Dedifferentiated amniotic fluid mesenchymal stem cell (primary cell): ENCODE results near the gene ITGAD.
A peak's percentile ranks its signal among the peaks of the same experiment; 100 is the strongest.

ENCODE experiments used
- DNase-seq: peaks from one replicate; pipeline ENCODE4 v3.0.0-alpha.2; 2016; ENCODE audit errors: extremely low spot score

ITGAD gene

GRCh38 chr16:31459687-31460581 is 66.8 kb downstream of the ITGAD start:
- peak; percentile 99 for DNase-seq

DNA sequence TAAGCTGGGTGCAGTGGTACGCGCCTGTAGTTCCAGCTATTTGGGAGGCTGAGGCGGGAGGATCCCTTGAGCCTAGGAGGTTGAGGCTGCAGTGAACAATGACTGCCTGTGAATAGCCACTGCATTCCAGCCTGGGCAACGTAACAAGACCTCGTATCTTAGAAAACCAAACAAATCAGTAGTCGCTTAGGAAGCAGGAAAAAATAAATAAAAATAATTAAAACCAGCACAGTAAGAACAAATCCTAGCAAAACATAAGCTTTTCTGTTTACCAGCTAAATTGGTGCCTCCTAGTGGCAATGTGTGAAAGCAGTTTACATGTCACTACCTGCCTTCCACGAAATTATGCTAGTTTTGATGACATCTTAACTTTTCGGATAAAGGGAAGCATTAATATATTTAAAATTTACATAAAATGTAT is 67.5 kb downstream of the ITGAD start:
- DNase-seq: peak; percentile 74

DNA sequence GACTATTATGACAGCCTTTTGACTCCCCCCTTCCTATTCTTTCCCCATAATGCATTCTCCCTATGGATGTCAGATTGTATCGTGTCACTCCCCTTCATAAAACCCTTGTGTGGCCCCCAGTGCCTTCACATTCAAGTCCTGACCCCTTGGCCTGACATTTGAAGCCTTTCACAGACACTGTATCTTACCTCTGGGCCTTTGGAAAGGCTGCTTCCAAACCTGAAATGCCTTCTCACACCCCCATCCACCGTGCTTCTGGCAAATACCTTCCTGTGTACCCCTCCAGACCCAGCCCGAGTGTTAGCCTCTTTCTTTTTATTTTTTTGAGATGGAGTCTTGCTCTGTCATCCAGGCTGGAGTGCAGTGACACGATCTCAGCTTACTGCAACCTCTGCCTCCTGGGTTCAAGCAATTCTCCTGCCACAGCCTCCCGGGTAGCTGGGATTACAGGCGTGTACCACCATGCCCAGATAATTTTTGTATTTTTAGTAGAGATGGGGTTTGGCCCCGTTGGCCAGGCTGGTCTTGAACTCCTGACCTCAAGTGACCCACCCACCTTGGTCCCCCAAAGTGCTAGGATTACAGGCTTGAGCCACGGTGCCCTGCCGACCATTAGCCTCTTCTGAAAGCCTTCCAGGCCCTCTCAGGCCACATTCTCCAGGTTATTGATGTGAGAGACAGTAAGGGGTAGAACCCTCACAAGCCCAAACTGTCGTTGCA is 68.2 kb downstream of the ITGAD start:
- no peak for DNase-seq

DNA sequence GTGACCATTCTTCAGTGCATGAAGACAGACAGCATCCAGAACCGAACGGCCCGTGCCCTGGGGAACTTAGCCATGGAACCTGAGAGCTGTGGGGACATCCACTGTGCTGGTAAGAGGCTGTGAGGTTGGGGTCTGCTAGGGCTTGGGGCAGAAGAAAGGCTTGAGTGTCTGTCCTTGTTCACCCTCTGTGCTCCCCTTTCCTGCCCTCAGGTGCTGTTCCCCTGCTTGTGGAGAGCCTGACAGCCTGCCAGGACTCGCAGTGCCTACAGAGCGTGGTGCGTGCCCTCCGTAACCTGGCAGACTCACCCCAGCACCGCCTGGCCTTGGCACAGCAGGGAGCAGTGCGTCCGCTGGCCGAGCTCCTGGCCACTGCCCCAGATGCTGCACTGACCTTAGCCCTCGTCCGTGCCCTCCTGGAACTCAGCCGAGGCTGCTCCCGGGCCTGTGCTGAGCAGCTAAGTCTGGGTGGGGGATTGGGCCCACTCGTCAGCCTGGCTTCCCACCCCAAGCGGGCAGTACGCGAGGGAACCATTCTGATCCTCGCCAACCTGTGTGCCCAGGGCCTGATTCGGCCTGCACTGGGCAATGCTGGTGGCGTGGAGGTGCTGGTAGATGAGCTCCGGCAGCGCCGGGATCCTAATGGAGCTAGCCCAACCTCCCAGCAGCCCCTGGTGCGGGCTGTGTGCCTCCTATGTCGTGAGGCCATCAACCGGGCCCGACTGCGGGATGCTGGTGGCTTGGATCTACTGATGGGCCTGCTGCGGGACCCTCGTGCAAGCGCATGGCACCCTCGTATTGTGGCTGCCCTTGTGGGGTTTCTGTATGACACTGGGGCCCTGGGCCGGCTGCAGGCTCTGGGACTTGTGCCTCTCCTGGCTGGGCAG is 69.0 kb downstream of the ITGAD start:
- no peak for DNase-seq

- DNase-seq: no peak
Observed at GRCh38 chr16:31464348-31464769, 71.2 kb downstream of the ITGAD start.

GRCh38 chr16:31464781-31465260 is 71.7 kb downstream of the ITGAD start:
- DNase-seq: no peak

DNA sequence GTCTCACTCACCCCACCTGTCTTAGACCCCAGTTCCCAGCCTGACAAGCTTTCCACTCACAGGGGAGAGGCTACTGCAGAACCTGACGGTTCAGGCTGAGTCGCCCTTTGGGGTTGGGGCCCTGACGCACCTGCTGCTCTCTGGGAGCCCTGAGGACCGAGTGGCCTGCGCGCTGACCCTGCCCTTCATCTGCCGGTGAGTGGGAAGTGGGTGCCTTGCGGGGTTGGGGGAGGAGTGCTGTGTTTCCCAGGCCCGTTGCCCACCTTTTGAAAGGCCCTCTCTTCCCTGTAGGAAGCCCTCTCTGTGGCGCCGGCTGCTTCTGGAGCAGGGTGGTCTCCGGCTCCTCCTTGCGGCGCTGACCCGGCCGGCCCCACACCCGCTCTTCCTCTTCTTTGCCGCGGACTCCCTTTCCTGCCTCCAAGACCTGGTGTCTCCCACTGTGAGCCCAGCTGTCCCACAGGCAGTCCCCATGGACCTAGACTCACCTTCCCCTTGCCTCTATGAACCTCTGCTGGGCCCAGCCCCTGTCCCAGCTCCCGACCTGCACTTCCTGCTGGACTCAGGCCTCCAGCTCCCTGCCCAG is 72.7 kb downstream of the ITGAD start:
- no peak for DNase-seq

DNA sequence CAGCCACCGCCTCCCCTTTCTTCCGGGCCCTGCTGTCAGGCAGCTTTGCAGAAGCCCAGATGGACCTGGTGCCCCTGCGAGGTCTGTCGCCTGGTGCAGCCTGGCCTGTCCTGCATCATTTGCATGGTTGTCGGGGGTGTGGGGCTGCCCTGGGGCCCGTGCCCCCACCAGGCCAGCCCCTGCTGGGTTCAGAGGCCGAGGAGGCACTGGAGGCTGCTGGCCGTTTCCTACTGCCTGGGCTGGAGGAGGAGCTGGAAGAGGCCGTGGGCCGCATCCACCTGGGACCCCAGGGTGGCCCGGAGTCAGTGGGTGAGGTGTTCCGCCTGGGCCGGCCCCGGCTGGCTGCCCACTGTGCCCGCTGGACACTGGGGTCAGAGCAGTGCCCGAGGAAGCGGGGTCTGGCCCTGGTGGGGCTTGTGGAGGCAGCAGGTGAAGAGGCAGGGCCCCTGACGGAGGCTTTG is 73.3 kb downstream of the ITGAD start:
- DNase-seq: no peak

GRCh38 chr16:31467151-31467773 is 74.1 kb downstream of the ITGAD start:
- no peak for DNase-seq

DNA sequence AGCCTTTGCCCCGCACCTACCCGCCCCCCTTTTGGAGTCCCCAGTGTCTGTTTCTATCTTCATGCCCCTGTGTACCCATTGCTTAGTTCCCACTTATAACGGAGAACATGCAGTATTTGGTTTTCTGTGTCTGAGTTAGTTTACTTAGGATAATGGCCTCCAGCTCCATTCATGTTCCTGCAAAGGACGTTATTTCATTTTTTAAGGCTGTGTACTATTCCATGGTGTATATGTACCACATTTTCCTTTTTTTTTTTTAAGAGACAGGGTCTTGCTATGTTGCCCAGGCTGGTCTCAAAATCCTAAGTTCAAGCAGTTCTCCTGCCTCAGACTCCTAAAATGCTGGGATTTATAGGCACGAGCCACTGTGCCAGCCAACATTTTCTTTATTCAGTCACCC is 74.7 kb downstream of the ITGAD start:
- DNase-seq: no peak

- DNase-seq: no peak
Observed at GRCh38 chr16:31470615-31471014, 77.5 kb downstream of the ITGAD start.

- DNase-seq: no peak
Observed at GRCh38 chr16:31471241-31471874, 78.2 kb downstream of the ITGAD start.

GRCh38 chr16:31471875-31472708 is 79.0 kb downstream of the ITGAD start, which contains the start of gene TGFB1I1:
TGFB1I1 (plus strand) TSS chr16:31472152; CDS start chr16:31472189, 37 bp downstream.
- DNase-seq: peak; percentile 61

DNA sequence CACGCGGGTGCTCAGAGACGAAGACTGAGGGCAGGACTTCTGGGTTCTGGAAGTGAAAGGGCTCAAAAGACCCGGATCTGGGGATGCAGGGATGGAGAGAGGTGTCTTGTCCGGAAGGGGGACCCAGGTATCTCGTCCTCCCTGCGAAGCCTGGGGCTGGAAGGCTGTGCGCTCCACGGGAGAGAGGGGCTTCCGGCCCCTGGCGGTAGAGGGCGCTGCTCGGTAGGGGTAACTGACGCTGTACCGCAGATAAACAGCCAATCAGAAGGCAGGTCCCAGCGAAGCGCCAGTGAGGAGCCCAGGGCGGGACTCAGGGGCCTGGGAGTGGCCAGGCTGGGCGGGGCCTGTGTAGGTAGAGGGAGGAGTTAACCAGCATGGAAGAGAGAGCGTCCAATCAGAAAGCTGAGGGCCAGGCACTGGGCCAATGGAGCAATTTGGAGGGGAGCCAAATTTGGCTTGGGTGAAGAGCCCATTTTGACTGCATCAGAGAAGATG is 79.6 kb downstream of the ITGAD start:
- peak; percentile 66 for DNase-seq

DNA sequence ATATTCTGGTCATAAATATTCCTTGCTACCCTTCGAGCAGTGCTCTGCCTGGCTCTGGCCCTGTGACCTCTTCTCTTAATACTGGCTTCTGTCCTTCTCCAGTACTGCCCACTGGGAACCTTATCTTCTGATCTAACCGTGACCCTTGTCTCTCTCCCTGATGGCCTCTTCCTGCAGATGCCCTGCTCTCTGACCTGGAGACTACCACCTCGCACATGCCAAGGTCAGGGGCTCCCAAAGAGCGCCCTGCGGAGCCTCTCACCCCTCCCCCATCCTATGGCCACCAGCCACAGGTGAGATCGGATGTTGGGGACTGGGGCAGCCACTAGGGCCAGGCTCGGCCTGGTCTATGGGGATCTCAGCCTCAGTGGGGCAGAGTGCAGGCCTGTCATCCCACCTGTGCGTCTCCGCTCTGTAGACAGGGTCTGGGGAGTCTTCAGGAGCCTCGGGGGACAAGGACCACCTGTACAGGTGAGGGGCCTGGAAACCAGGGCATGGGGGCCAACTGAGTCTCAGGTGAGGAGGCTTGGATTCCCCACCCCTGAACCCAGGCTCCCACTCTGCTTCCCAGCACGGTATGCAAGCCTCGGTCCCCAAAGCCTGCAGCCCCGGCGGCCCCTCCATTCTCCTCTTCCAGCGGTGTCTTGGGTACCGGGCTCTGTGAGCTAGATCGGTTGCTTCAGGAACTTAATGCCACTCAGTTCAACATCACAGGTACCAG is 80.3 kb downstream of the ITGAD start:
- no peak for DNase-seq

GRCh38 chr16:31474173-31474714 is 81.1 kb downstream of the ITGAD start:
- DNase-seq: no peak

DNA sequence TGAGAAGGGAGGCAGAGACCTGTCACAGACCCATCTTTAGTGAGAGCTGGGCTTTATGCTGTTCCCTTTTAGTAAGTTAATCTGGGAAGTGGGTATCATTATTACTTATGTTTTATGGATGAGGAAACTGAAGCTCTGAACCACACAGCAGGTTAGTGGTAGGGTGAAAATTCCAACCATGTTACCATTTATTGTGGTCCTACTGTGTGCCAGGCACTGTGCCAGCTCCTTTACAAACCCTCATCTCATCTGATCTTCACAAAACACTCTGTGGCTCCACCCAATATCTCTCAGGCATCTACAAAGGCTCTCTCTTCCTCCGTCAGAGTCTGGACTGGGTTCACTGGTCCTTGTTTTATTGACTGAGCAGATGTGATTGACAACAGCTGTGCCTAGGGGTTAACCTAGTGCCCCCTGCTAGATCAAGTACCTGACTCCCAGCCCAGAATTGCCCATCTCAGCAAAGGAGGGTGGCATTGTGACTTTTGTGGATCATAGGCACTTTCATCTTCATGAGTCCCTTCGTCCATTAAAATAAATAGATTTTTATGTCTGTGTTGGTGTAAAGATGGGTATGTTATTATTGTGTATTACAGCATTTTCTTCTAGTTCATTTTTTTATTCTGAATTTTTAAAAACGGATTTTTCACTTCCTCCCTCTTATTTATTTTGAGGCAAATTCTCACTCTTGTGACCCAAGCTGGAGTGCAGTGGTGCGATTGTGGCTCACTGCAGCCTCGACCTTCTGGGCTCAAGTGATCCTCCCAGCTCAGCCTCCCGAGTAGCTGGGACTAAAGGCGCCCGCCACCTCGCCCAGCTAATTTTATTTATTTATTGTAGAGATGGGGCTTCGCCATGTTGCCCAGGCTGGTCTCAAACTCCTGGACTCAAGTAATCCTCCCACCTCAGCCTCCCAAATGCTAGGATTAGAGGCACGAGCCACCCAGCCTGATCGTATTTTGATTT is 81.9 kb downstream of the ITGAD start:
- no peak for DNase-seq
